ENCODE measurements around the gene GRK7. TPM values are rescaled to one million over a fixed set of nuclear protein-coding genes. Genes with fewer than 3 reads are reported as not detected.

The GRK7 gene
- total RNA-seq, 2 donors from 2014 or later: not detected

- H3K36me3 Mint-ChIP-seq (ENCODE audit: low read depth): no peaks in the 10 kb centered on the region
- H3K4me3 Mint-ChIP-seq: no peak overlapping the region
- Histone ChIP-seq H3K9me3 (ENCODE audit: control insufficient read depth, low read length) (peaks cover 9% of the 10 kb centered on the region), H3K4me3 (ENCODE audit: low read length) (no peak overlapping the region), H3K27me3 (ENCODE audit: control insufficient read depth, insufficient read depth, low read length, poor library complexity, severe bottlenecking) (peaks cover 29% of the 10 kb centered on the region), H3K4me1 (ENCODE audit: control insufficient read depth, insufficient read depth, low read length) (peaks cover 3% of the 10 kb centered on the region), H3K9ac (ENCODE audit: extremely low read depth, low read length, poor library complexity, severe bottlenecking) (no peak overlapping the region), H3K27ac (ENCODE audit: low read depth, low read length) (no peak overlapping the region), H3K36me3 (ENCODE audit: control insufficient read depth, insufficient read depth, low read length) (no peaks in the 10 kb centered on the region)
- peaks cover 4% of the 10 kb centered on the region for H3K4me1 Mint-ChIP-seq
- H3K27ac Mint-ChIP-seq: no peak overlapping the region
- no peak for DNase-seq
- no peaks in the 10 kb centered on the region for H3K9me3 Mint-ChIP-seq
- H3K27me3 Mint-ChIP-seq (ENCODE audit: insufficient read depth): peaks cover 22% of the 10 kb centered on the region
- TF ChIP-seq, protein P1, sequence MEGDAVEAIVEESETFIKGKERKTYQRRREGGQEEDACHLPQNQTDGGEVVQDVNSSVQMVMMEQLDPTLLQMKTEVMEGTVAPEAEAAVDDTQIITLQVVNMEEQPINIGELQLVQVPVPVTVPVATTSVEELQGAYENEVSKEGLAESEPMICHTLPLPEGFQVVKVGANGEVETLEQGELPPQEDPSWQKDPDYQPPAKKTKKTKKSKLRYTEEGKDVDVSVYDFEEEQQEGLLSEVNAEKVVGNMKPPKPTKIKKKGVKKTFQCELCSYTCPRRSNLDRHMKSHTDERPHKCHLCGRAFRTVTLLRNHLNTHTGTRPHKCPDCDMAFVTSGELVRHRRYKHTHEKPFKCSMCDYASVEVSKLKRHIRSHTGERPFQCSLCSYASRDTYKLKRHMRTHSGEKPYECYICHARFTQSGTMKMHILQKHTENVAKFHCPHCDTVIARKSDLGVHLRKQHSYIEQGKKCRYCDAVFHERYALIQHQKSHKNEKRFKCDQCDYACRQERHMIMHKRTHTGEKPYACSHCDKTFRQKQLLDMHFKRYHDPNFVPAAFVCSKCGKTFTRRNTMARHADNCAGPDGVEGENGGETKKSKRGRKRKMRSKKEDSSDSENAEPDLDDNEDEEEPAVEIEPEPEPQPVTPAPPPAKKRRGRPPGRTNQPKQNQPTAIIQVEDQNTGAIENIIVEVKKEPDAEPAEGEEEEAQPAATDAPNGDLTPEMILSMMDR (conservative IDR thresholded peaks at IDR 0.05): no peak
- 91 to 100% methylated on average over 2 of the region's 2 CpGs for WGBS, 2 experiments (ENCODE audit: insufficient coverage in 1 of 2, insufficient read length in 1 of 2)
These were observed 1.8 kb downstream of the GRK7 start for GRCh38 chr3:141764986-141765385.

DNA sequence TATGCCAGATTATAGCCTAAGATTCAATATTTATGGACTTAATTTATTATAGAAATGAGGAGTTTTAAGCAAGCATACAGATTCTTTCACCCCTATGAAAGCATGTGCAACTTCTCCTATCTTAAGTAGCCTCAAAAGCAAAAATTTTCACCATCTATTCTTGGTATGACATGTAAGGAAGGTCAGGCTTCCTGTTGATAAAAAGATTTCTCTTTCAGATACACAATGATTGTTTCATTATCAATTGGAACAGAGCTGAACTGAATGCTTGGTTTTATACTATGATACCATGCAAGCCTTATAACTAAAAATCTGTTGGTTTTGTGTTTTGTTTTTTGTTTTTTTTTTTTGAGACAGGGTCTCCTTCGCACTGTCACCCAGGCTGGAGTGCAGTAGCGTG, 3.9 kb downstream of the GRK7 start:
- Histone ChIP-seq H3K36me3 (ENCODE audit: control insufficient read depth, insufficient read depth, low read length) (no peaks in the 10 kb centered on the region), H3K4me3 (ENCODE audit: low read length) (no peak overlapping the region), H3K27me3 (ENCODE audit: control insufficient read depth, insufficient read depth, low read length, poor library complexity, severe bottlenecking) (peaks cover 36% of the 10 kb centered on the region), H3K9me3 (ENCODE audit: control insufficient read depth, low read length) (peaks cover 9% of the 10 kb centered on the region), H3K27ac (ENCODE audit: low read depth, low read length) (no peak overlapping the region), H3K4me1 (ENCODE audit: control insufficient read depth, insufficient read depth, low read length) (peaks cover 3% of the 10 kb centered on the region), H3K9ac (ENCODE audit: extremely low read depth, low read length, poor library complexity, severe bottlenecking) (no peak overlapping the region)
- Mint-ChIP-seq H3K4me1 (peaks cover 4% of the 10 kb centered on the region), H3K27me3 (ENCODE audit: insufficient read depth) (peaks cover 22% of the 10 kb centered on the region), H3K4me3 (no peak overlapping the region), H3K27ac (no peak overlapping the region), H3K9me3 (no peaks in the 10 kb centered on the region), H3K36me3 (ENCODE audit: low read depth) (no peaks in the 10 kb centered on the region)
- 80 to 93% methylated on average over 1 to 2 of the region's 2 CpGs for WGBS, 2 experiments (ENCODE audit: insufficient coverage in 1 of 2, insufficient read length in 1 of 2)
- TF ChIP-seq, protein P1 (conservative IDR thresholded peaks at IDR 0.05): no peak
- no peak for DNase-seq

DNA sequence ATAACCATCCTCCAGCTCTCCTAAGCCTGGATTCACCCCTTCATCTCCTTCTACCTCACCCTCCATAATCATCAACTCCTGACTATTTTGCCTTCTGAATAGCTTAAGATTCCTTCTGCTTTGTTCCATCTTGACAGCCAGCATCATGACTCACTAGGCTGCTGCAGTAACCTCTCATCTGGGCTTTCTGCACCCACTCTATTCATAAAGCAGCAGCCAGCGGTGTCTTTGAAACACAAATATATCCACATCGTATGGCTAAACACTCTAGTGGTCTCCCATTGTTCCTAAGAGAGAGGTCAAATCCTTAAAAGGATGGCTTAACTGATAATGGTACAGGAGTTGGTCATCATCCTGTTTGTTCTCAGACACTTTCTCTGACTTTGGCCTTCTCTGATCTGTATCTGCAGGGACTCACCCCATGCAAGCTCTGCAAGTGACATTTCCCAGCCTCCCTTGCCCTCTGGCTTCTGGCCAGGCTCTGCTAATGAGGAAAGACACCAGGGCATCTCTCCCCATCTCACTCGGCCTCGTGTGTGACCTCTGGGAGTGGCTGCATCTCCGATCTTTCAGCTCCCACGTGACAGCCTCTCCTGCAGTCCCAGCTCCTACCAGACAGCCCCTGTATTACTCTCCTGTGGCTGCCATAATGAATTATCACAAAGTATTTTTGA, 6.2 kb downstream of the GRK7 start:
- 60 to 63% methylated on average over 4 to 6 of the region's 6 CpGs for WGBS, 2 experiments (ENCODE audit: insufficient coverage in 1 of 2, insufficient read length in 1 of 2)
- Mint-ChIP-seq H3K9me3 (no peaks in the 10 kb centered on the region), H3K27me3 (ENCODE audit: insufficient read depth) (peaks cover 22% of the 10 kb centered on the region), H3K27ac (no peak overlapping the region), H3K36me3 (ENCODE audit: low read depth) (no peaks in the 10 kb centered on the region), H3K4me3 (no peak overlapping the region), H3K4me1 (peaks cover 4% of the 10 kb centered on the region)
- peaks cover 3% of the 10 kb centered on the region for H3K4me1 ChIP-seq (ENCODE audit: control insufficient read depth, insufficient read depth, low read length)
- peaks cover 36% of the 10 kb centered on the region for H3K27me3 ChIP-seq (ENCODE audit: control insufficient read depth, insufficient read depth, low read length, poor library complexity, severe bottlenecking)
- H3K4me3 ChIP-seq (ENCODE audit: low read length): no peak overlapping the region
- H3K27ac ChIP-seq (ENCODE audit: low read depth, low read length): no peak overlapping the region
- TF ChIP-seq, protein P1 (conservative IDR thresholded peaks at IDR 0.05): no peak
- no peaks in the 10 kb centered on the region for H3K36me3 ChIP-seq (ENCODE audit: control insufficient read depth, insufficient read depth, low read length)
- no peak overlapping the region for H3K9ac ChIP-seq (ENCODE audit: extremely low read depth, low read length, poor library complexity, severe bottlenecking)
- peak; percentile 56 for DNase-seq
- H3K9me3 ChIP-seq (ENCODE audit: control insufficient read depth, low read length): no peaks in the 10 kb centered on the region

All from endodermal cell (in vitro differentiated cells).